Right lobe of liver (tissue), 6 donors: ENCODE results near the gene NGFR. TPM values are rescaled to one million over a fixed set of nuclear protein-coding genes. Genes with fewer than 3 reads are reported as not detected.

Source experiments
- ATAC-seq, 4 donors: fragments of 200-7000 bp; cut with Tn5 transposase; one replicate each; pipeline ENCODE4 v1.9.1; 2020; ENCODE audit warnings: mild to moderate bottlenecking in 4 of 4, moderate library complexity in 4 of 4
- DNase-seq, 3 donors: peaks; one replicate each; pipeline ENCODE4 v3.0.0-alpha.2; 2020
- H3K27ac ChIP-seq, 3 donors: fragments of 200-600 bp; one replicate each; pipeline ENCODE4 v1.8.0; 2022
- H3K27me3 ChIP-seq, 2 donors: fragments of 200-600 bp; one replicate each; pipeline ENCODE4 v1.8.0; 2022
- H3K36me3 ChIP-seq, 4 donors: fragments of 200-600 bp; sonication (generic) in 1 of 4; one replicate each; pipeline versions ENCODE4 v1.5.1 to v1.8.0; 2017 to 2022; ENCODE audit warnings: control low read depth in 1 of 4
- H3K4me1 ChIP-seq, 4 donors: fragments of 200-600 bp; sonication (generic) in 1 of 4; one replicate each; pipeline versions ENCODE4 v1.5.1 to v1.8.0; 2017 to 2022; ENCODE audit warnings: control low read depth in 1 of 4
- H3K4me3 ChIP-seq, 3 donors: fragments of 200-600 bp; one replicate each; pipeline ENCODE4 v1.8.0; 2022
- H3K9me3 ChIP-seq, 4 donors: fragments of 200-600 bp; sonication (generic) in 1 of 4; one replicate each; pipeline versions ENCODE4 v1.5.1 to v1.8.0; 2017 to 2022; ENCODE audit warnings: control low read depth in 1 of 4
- POLR2A ChIP-seq: fragments of 450-650 bp; IDR thresholded peaks from one replicate; pipeline ENCODE4 v1.6.1; 2017; ENCODE audit warnings: antibody characterized with exemption, mild to moderate bottlenecking
- WGBS: methylation state at CpG from one replicate; pipeline ENCODE4 v1.1.6; 2018; ENCODE audit warnings: low coverage, low lambda C conversion rate; ENCODE audit not compliant: insufficient coverage; ENCODE audit errors: missing lambda C conversion rate; 5-methylcytosine and 5-hydroxymethylcytosine counted together
- intact Hi-C, 2 donors: fragments of 100-400 bp; cut with DNase I; formaldehyde crosslinking; loops; one replicate each; pipeline versions ENCODE4 v1.11.2 to v1.14.1; 2022
- total RNA-seq, 6 experiments: library from RNA; depleted of rRNA in 2 of 6; stranded (reverse); fragments of >200 nt in 2 of 6; fragmentation: NEBNext Ultra II Directional in 3 of 6; extraction: Animal tissue kit (Norgen Biotek cat#: 25700) in 3 of 6; gene quantifications; one replicate each; pipeline versions ENCODE4 v1.1.0 to v1.2.4, GENCODE V29; 2016 to 2023
- TF ChIP-seq, protein P1 (sequence below), 4 donors: fragments of 200-600 bp in 3 of 4; fragments of 450-650 bp in 1 of 4; IDR thresholded peaks; one replicate each; pipeline versions ENCODE4 v1.5.1 to v1.8.0; 2016 to 2022; ENCODE audit warnings: antibody characterized with exemption in 4 of 4, mild to moderate bottlenecking in 2 of 4
- donor health status: DM: no; HTN: yes; CAD: no.
- donor health status: DM: no; HTN: no; CAD: no.
- donor health status: DM: no; HTN: no; CAD: no.
- donor health status: DM: no; HTN: yes; CAD: no.
- donor health status: DM: no; HTN: yes; CAD: no.

The NGFR gene
- total RNA-seq, 6 experiments from 2014 or later: 3.1 to 9.4 (median 6.8) TPM

DNA sequence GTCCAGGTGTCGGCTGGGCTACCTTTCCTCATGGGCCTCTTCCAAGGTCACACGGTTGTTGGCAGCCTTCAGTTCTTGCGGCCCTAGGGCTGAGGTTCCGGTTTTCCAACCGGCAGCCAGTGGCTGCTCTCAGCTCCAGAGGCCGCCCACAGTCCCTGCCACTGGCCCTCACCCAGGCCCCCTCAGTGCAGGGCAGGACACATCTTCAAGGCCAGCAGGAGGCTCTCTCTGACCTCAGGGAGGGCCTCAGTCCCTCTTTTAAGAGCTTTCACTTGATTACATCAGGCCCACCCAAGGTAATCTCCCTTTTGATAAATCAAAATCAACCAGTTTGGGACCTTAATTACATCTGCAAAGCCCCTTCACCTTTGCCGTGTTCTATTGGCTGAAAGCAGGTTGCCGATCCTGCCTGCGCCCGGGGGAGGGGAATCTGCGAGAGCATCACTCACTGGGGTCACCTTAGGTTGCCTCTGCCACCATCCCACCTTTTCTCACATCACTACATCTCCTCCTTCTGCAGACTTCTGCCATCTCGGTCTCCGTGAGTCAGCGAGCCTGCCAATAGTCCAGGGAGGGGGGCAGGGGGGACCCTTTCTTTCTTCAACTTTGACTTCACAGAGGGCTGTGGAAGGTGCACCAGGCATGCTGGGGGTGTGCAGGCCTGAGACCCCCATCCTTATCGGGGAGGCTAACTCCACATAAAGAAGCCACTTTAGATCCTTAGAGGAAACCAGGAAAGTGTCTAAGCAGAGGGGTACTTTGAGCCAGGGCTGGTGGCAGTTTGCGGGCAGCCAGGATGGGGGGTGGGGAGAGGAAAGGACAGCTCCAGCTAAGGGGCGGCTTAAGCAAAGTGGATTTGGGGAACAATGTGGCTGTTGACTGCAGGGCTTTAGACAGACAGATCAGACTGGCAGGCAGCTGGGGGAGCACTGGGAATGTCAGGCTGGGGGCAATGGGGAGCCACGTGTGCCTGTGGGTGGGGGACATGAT lies 51.7 kb downstream of the NGFR start:
- no peaks in the 10 kb centered on the region for H3K9me3 ChIP-seq
- H3K4me1 ChIP-seq: peaks cover 0 to 16% (median 5%) of the 10 kb centered on the region in 4 donors
- intact Hi-C loops: no loop called here
- H3K27ac ChIP-seq: no peak overlapping the region
- no peaks in the 10 kb centered on the region for H3K27me3 ChIP-seq
- 90% methylated on average over 9 of the region's 18 CpGs for WGBS
- no peak for ATAC-seq
- no peak for TF ChIP-seq POLR2A
- TF ChIP-seq, protein P1, sequence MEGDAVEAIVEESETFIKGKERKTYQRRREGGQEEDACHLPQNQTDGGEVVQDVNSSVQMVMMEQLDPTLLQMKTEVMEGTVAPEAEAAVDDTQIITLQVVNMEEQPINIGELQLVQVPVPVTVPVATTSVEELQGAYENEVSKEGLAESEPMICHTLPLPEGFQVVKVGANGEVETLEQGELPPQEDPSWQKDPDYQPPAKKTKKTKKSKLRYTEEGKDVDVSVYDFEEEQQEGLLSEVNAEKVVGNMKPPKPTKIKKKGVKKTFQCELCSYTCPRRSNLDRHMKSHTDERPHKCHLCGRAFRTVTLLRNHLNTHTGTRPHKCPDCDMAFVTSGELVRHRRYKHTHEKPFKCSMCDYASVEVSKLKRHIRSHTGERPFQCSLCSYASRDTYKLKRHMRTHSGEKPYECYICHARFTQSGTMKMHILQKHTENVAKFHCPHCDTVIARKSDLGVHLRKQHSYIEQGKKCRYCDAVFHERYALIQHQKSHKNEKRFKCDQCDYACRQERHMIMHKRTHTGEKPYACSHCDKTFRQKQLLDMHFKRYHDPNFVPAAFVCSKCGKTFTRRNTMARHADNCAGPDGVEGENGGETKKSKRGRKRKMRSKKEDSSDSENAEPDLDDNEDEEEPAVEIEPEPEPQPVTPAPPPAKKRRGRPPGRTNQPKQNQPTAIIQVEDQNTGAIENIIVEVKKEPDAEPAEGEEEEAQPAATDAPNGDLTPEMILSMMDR (IDR thresholded peaks at IDR 0.05): no peak
- no peaks in the 10 kb centered on the region for H3K36me3 ChIP-seq
- H3K4me3 ChIP-seq: no peak overlapping the region
- no peak for DNase-seq

DNA sequence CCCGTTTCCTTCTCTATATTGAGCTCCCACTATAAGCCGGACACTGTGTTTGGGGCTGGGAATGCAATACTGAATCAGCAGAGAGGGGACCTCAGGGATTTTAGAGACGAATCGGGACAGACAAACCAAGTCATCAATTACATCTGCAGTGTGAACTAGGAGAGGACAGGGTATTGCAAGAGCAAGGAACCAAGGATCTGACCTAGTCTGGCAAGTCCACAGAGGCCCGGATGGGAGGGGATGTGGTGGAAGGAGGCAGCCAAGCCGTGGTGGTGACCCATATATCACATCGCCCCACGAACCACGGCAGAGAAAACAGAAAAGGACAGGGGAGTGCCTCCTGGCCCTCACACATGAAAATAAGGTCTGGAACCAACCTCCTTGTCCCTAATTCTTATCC lies 52.5 kb downstream of the NGFR start:
- DNase-seq (no peak), ATAC-seq (no peak)
- Histone ChIP-seq H3K27ac (no peak overlapping the region), H3K36me3 (no peaks in the 10 kb centered on the region), H3K27me3 (no peaks in the 10 kb centered on the region), H3K4me3 (no peak overlapping the region), H3K4me1 (peaks cover 0 to 16% (median 5%) of the 10 kb centered on the region in 4 donors), H3K9me3 (no peaks in the 10 kb centered on the region)
- TF ChIP-seq, protein P1 (IDR thresholded peaks at IDR 0.05): no peak
- TF ChIP-seq POLR2A: no peak
- 54% methylated on average over 5 of the region's 9 CpGs for WGBS
- intact Hi-C loops: no loop called here

DNA sequence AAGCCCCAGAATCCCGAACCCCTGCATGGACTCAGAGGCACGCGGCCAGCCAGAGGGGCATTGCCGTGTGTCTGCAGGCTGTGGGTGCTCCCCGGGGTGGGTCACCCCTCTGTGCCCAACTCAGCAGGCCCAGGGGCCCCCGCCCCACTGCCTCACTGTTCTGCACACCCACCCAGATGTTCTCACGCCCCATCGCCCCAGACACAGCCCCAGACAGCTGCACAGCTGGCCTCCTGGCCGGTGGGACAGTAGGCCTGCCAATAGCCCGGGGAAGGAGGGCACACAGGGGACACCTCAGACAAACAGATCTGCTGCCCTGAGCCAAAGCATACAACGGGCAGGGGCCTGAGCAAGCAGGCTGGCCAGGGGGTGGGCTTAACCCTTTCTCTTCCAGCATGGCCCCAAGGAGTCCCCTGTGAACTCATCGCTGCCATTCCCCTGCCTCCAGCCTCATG lies 53.0 kb downstream of the NGFR start:
- TF ChIP-seq POLR2A: no peak
- TF ChIP-seq, protein P1 (IDR thresholded peaks at IDR 0.05): no peak
- ATAC-seq: peak in 2 of 4 donors; percentile 32 to 38
- Histone ChIP-seq H3K9me3 (no peaks in the 10 kb centered on the region), H3K4me3 (no peak overlapping the region), H3K36me3 (no peaks in the 10 kb centered on the region), H3K4me1 (peaks cover 0 to 16% (median 5%) of the 10 kb centered on the region in 4 donors), H3K27me3 (no peaks in the 10 kb centered on the region), H3K27ac (no peak overlapping the region)
- intact Hi-C loops: no loop called here
- DNase-seq: no peak
- 26% methylated on average over 6 of the region's 12 CpGs for WGBS

DNA sequence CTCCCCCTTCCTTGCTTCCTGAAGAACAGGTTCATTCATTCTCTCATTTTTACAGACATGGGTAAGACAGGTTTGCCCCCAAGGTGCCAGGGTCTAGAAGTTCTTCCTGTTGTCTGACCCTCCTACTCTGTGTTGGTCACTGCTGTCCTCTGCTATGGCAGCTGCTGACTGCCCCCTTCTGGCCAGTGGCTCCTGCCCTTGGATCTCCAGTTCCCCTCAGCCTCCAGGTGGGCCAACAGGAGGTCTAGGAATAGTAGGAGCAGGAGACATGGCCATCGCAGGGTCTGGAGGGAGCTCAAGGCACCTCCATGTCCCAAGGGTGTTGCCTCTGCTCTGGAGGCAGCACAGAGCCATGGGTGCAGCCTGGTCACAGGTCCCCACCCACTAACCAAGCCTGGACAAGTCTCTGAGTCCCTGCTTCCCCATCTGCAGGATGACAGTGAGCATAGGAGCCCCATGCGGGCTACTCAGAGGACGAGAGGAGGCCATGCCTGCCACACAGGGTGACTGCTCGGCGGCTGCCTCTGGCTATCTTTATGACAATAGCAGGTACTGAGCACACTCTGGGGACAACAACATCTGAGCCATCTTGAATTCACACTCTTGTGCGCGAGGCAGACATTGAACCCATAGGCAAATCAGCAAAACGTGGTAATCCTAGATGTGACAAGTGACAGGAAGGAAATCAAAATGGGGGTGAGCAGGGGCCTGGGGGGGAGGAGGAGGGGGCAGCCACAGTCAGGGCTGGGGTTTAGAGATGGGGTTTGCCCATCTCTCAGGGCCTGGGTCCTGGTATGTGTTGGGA lies 53.6 kb downstream of the NGFR start:
- no peaks in the 10 kb centered on the region for H3K27me3 ChIP-seq
- no peak overlapping the region for H3K27ac ChIP-seq
- TF ChIP-seq POLR2A: no peak
- TF ChIP-seq, protein P1 (IDR thresholded peaks at IDR 0.05): peak; percentile 45 to 79 (median 67)
- H3K9me3 ChIP-seq: no peaks in the 10 kb centered on the region
- 62% methylated on average over 3 of the region's 8 CpGs for WGBS
- intact Hi-C loops: no loop called here
- H3K4me1 ChIP-seq: peaks cover 0 to 16% (median 5%) of the 10 kb centered on the region in 4 donors
- DNase-seq (no peak), ATAC-seq (peak; percentile 52 to 68 (median 60))
- H3K4me3 ChIP-seq: no peak overlapping the region
- H3K36me3 ChIP-seq: no peaks in the 10 kb centered on the region
